ENCODE results near the gene TSPOAP1.

GRCh38 chr17:58354541-58355216 lies 26.1 kb upstream of the TSPOAP1 start:
- TF ChIP-seq CTCF (IDR thresholded peaks at IDR 0.05) (no peak), EP300 (IDR thresholded peaks at IDR 0.05) (no peak), POLR2A (IDR thresholded peaks at IDR 0.05) (no peak)

Measured in tibial nerve (tissue), 4 donors.